ENCODE measurements around the gene KCNA2.

DNA sequence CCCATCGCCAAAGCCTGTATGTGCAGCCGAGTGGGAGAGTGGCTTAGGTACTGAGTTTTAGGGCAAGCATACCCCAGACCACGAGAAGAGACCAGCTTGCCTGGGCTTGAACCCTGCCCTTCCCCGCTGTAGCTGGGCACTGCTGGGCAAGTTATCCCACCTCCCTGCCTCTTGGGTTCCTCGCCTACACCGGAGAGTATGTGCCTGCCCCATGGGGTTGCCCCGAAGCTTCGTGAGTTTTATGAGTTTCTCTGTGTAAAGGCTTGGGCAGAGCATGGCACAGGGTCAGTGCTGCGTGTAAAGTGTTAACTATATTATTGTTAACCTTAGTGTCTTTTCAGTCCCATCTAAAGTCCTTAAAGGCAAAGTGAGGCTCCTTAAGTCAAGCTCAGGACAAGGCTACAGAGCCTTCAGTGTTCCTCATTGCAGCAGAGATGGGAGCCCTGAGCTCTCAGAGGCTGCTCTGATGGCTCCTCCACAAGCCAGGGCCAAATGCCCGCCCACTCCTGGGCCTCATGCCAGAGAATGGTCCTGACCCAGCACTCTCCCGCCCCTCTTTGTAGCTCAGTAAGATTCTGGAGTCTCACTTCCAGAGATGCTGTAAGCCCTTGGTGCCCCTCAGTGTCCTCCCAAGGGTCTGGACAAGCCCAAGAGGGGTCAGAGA, 50.2 kb downstream of the KCNA2 start:
- no peak for TF ChIP-seq CTCF (IDR thresholded peaks at IDR 0.05; ENCODE audit: borderline replicate concordance, extremely low read depth, low read length, poor library complexity, severe bottlenecking)
- TF ChIP-seq EZH2 (IDR thresholded peaks at IDR 0.05; ENCODE audit: borderline replicate concordance, low read depth, low read length, severe bottlenecking): no peak

Data from DND-41 (cell line).